GM21717 (cell line): Measurements from ENCODE around the gene SYTL3.

Experiments
- ATAC-seq: cut with Tn5 transposase; IDR thresholded peaks from one replicate; pipeline ENCODE4 v1.9.1; 2021; ENCODE audit warnings: mild to moderate bottlenecking, moderate library complexity; ENCODE audit not compliant: unreplicated experiment

Gene SYTL3

DNA sequence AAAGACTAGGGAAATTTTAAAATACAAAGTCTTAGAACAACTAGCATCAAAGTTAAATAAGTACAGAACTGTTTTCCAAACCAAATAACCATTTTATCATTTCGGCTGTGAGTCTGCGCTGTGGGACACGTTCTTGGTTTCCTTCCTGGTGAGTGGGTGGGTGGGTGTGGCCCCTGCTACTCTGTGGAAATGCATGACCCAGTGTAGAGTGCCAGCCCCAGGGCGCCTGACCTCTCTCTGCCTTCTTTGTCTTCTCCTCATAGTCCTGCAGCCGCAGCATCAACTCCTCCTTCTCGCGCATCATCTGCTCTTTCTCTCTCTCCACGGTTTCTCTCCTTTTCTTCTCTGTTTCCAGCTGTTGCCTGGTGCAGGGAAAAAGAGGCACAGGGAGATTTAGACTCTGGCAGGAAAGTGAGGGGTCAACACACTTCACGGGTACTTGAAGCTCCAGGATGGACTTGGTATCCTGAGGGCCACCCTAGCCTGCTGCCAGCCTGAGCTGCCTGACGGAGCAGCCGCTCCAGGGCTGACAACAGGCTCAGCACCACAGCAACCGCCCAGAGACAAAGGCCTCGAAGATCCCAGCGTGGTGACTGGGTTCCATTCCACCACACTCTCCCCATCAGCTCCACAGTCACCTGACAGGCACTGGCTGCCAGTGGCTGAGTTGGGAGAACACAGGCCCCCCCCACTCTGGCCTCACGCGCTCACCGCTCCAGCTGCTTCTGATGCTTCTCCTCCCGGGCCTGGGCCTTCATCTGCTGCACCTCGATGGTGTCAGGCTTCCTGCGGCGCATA, 120.9 kb downstream of the SYTL3 start:
- ATAC-seq: no peak

GRCh38 chr6:158771399-158772152, 121.7 kb downstream of the SYTL3 start:
- ATAC-seq: no peak

- ATAC-seq: no peak
Observed at GRCh38 chr6:158772172-158772571, 122.3 kb downstream of the SYTL3 start.

DNA sequence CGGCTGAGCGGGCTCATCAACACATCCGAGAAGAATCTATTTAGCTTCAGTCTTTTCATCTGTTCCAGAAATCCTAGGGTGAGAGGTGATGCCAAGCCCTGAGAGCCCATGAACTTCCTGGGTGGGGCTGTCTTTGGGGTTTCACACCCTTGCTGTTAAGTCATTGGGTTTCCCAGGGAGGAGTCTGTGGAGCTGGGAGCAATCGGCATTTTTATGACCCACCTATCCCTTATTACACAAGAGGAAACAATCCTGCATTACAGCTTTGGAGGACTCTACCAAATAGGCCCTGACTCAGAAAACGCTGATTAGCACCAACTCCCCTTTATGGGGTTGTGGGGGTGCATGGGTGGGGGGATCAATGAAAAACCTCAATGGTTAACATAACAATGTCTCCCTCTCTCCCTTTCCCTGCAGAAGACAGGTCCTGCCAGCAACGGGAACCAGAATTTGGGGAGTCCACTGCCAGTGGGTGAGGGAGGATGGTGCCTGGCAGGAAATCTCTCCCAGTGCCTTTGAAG, 123.1 kb downstream of the SYTL3 start:
- no peak for ATAC-seq

GRCh38 chr6:158773581-158774449, 124.0 kb downstream of the SYTL3 start:
- no peak for ATAC-seq

DNA sequence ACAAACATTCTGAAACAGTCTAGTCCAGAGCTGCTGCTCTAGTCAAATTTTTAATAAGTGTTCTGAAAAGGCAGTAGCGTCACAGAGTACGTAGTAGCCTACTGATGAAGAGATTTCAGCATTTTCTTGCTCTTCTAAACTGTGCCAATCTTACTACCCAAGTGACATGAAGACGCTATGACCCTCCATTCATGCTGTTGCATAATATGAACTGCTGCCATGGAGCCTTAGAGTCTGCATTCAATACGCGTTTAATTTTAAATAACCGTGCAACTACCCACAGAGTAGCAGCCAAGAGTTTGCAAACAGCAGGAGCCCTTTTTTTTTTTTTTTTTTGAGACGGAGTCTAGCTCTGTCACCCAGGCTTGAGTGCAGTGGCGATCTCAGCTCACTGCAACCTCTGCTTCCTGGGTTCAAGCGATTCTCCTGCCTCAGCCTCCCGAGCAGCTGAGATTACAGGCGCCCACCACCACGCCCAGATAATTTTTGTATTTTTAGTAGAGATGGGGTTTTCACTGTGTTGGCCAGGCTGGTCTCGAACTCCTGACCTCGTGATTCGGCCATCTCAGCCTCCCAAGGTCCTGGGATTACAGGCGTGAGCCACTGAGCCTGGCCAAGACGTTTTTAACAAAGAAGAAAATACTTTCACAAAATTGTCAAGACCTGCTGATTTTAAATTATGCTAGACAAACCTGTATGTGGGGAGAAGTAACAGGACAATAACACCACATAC, 125.0 kb downstream of the SYTL3 start:
- no peak for ATAC-seq

DNA sequence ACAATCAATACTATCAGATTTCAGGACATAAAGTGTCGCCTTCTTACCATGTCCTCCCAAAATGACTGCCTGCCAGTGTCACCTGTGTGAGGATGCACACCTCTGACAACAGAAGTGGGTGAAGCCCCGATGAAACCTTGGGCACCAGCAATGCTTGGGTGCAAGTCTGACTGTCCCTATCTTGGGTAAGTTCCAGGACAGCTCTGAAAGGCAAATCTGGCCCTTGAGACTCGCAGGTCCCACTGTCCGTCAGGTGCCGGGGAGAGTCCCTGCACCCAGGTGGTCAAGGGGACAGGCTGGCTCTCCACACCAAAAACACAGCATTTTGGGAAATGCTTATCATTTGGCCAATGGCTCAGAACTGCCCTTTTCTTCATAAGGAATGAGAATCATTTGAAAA, 126.0 kb downstream of the SYTL3 start:
- no peak for ATAC-seq

- ATAC-seq: no peak
Observed at GRCh38 chr6:158776737-158777136, 126.9 kb downstream of the SYTL3 start.

DNA sequence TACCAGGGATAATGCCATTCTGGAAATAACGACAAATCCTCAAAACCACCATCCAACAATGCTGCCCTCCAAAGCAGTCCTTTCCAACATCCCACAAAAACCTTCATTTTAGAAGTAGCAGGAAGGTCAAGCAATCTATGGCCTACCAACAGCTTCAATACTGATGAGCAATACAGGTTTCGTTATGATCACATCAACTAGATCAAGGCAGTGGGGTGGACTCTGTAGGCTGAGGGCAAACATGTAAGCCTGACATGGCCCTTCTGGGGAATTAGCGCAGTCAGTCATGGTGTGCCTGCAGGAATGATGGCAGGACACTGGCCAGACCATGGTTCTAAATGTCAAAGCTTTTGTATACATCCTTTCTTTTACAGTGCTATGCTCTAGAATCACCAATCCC, 127.7 kb downstream of the SYTL3 start:
- no peak for ATAC-seq

DNA sequence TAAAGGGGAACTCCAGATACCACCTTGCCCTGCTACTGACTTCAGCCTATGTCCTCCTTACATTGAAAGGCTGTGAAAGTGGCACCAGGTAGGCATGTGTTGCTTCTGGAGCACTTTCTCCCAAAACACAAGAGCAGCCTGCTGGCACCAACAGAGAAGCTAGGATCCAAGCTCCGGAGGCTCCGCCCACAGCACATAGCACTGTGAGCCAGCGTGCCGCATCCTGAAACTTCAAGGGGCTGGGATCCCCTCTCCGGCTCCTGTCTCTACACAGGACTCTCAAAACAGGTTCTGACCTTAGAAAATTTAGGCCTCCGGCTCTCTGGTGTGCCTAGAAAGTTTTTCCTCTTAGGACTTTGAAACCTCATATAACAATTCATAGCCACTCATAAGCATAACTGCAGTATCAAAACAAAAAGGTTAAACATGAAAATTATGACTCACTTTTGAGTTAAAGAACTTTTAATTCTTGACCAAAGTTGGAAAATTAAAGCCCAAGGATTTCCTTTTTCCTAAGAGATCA, 128.2 kb downstream of the SYTL3 start:
- no peak for ATAC-seq

DNA sequence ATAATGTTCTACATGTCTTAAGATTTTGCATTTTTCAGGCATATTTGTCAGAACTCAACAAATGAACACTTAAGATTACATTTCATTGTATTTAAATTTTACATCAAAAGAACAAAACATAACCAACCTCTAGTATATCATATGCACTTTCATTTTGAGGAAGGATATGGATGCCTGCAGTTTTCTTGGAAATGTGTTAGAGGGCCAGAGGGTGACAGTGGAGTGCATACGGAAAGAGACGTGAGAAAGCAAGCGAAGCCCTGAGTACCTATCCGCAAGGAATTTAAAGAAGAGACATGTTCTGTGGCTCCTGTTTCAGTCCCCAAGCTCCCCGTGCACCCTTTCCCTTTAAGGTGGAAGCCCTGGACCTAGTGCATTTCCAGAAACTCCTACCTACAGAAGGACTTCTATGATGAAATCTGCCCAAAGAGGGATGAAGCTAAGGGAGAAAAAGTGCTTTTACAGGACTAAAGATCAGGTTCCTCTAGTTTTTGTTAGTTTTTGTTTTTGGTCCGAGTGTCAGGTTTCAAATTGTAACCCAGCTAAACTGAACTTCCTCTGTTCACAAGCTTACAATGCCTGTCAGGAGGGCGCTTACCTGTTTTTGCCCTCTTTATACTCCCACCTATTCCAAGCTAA, 130.5 kb downstream of the SYTL3 start:
- no peak for ATAC-seq

- no peak for ATAC-seq
Observed at GRCh38 chr6:158780988-158781691, 131.3 kb downstream of the SYTL3 start.

GRCh38 chr6:158781692-158782373, 132.0 kb downstream of the SYTL3 start:
- ATAC-seq: no peak

DNA sequence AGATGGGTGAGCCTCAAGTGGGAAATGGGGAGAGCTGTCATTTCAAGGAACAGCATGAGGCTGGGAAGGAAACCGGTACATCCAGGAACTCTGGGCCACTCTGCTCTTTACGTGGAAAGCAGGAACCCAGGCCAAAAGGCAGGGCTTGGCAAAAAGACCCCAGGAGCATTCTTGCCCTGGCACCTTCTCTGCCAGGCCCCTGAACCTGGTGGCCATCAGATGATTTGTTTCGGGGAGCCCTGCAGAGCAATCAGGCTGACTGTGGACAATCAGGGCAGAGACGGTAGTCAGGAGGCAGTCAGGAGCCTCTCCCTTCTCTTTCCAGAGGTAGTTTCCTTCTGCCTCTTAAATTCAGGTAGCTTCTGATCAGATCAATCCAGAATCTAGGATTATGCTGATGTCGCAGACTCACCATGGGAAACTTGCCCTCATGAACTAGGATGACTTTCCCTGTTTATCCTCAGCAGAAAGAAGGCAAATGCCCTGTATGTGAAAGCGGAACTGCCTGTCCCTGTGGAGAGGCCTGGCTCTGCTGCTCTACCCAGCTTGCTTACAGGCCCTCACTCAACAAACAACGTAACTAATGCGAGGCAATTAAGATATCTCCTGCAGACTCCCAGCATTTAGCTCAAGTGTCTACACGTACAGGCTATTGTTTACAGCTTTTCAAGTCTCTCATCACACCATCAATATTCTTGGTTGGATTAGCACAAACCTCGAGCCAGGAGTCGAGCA, 132.7 kb downstream of the SYTL3 start:
- ATAC-seq: no peak

DNA sequence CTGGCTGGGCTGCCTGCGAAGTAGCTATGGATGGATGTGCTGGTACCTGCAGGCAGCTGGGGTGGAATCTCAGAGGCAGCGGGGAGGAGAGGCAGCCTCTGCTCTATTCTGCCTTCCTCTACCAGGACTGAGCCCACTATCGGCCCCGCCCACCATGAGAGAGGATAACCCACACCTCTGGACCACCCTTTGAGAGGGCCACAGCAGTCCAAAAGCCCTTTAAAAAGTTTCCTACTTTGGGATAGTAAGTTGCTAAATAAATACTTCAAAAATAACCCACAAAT, 133.3 kb downstream of the SYTL3 start:
- ATAC-seq: no peak

DNA sequence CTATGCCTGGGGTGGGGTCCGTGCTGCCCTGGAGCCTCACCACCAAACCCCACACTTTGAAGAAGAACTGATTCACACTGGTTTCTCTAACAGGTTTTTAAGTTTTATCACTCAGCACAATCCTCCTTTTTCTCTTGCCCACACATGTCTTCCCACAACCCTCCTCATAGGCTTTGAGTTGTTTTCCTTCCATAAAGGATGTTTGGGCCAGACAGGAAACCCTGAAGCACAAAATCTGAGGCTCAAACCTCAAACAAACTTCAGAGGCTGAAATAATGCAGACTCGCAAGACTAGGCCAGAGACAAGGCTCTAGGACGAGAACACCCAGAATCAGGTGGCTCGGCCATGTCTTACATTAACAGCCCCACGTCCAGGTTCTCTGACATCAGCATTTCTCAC, 134.0 kb downstream of the SYTL3 start:
- ATAC-seq: no peak

- ATAC-seq: no peak
Observed at GRCh38 chr6:158784505-158784904, 134.7 kb downstream of the SYTL3 start.

DNA sequence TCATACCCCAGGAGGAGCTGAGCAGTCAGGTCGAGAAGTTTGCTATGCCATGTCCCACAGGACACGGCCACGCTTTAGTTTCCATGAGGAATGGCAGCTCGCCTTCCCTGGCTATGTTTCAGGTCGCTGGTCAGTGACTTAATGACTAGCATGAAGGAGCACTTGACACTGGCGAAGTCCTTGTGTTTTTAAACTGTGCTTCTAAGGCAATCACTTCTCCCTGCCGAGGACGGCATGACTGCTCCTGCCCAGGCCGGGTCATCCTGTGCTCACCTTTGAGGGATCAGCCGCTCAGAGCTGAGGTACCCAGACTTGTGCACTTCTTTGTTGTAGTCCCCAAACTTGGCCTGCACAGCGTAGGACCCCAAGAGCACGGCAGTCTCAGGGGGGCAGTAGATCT, 135.2 kb downstream of the SYTL3 start:
- no peak for ATAC-seq
